Loucy (cell line): Measurements from ENCODE around the gene CHSY3.

Source experiments
- CTCF ChIP-seq: fragments of 200-600 bp; sonication (generic); conservative IDR thresholded peaks from 2 replicates; pipeline ENCODE4 v1.5.1; 2014; ENCODE audit warnings: mild to moderate bottlenecking, antibody characterized with exemption, low read length
- EZH2phosphoT487 ChIP-seq: fragments of 200-600 bp; IDR thresholded peaks from 2 replicates; pipeline ENCODE4 v1.6.1; 2018; ENCODE audit warnings: antibody characterized with exemption, mild to moderate bottlenecking, moderate library complexity, borderline replicate concordance

GRCh38 chr5:129906177-129906887, 2.1 kb downstream of the CHSY3 start:
- TF ChIP-seq CTCF (no peak), EZH2phosphoT487 (no peak)
